Measurements from ENCODE around the gene CPNE2. TPM values are rescaled to one million over a fixed set of nuclear protein-coding genes. Genes with fewer than 3 reads are reported as not detected.

CPNE2 gene
- total RNA-seq, 3 donors from 2014 or later (not counting 1 experiment from before 2014, with no cell fraction given): 2.0 to 2.6 (median 2.4) TPM

DNA sequence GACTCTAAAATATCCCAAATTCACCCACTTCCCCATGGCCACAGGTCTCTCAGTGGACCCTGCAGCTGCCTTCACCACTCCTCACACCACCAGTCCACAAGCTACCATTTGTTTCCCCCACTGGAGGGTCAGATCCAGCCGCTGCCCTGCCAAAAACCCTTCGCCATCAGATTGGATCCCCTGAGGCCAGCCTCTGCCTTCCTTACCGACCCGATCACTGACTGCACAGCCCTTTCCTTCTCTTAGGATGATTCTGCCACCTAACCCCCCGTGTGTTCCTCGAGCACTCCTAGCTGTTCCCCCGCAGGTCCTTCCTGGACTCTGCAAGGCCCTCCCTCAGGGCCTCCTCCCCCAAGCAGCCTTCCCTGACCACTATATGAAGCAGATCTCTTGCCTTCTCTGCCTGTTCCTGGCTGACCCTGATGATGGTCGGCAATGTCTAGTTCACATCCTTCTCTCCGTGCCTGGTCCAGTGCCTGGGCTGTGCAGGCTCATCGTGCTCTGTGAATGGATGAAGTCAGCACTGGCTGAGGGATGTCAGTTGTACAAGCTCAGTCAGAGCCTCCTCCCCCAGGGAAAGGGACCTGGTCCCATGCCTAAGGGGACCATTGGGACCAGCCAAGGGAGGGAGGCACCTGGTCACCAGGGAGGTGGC, 46.0 kb downstream of the CPNE2 start:
- no peak overlapping the region for H3K4me3 Mint-ChIP-seq
- TF ChIP-seq CTCF (IDR thresholded peaks at IDR 0.05): no peak

GRCh38 chr16:57140931-57141668, 48.7 kb downstream of the CPNE2 start:
- peaks cover 32 to 34% of the 10 kb centered on the region in 2 donors for H3K4me1 Mint-ChIP-seq
- WGBS (ENCODE audit: insufficient coverage): 93% methylated on average over 7 of the region's 7 CpGs
- H3K4me3 Mint-ChIP-seq: no peak overlapping the region
- Histone ChIP-seq H3K4me1 (ENCODE audit: control insufficient read depth, insufficient read depth, low read length) (peaks cover 65% of the 10 kb centered on the region), H3K9me3 (ENCODE audit: control insufficient read depth, insufficient read depth, low read length) (no peaks in the 10 kb centered on the region), H3K27me3 (ENCODE audit: control insufficient read depth, insufficient read depth, low read length) (no peaks in the 10 kb centered on the region), H3K36me3 (ENCODE audit: control insufficient read depth, insufficient read depth, low read length) (no peaks in the 10 kb centered on the region), H3K4me3 (ENCODE audit: low read length) (no peak overlapping the region), H3K27ac (ENCODE audit: low read length) (no peak overlapping the region)
- ATAC-seq (no peak), DNase-seq (no peak)
- no peaks in the 10 kb centered on the region for H3K9me3 Mint-ChIP-seq
- no peaks in the 10 kb centered on the region for H3K36me3 Mint-ChIP-seq
- H3K27me3 Mint-ChIP-seq (ENCODE audit: low read depth in 2 of 2): no peaks in the 10 kb centered on the region
- TF ChIP-seq CTCF (IDR thresholded peaks at IDR 0.05): no peak
- intact Hi-C loops (cut with micrococcal nuclease): no loop called here
- H3K27ac Mint-ChIP-seq: no peak overlapping the region

More for the DNA sequence above, 46.0 kb downstream of the CPNE2 start:
- Mint-ChIP-seq H3K27me3 (ENCODE audit: low read depth in 2 of 2) (no peaks in the 10 kb centered on the region), H3K4me1 (peaks cover 47 to 56% of the 10 kb centered on the region in 2 donors), H3K27ac (peak overlapping the region; percentile 37 to 79), H3K36me3 (no peaks in the 10 kb centered on the region), H3K9me3 (no peaks in the 10 kb centered on the region)
- Histone ChIP-seq H3K27ac (ENCODE audit: low read length) (no peak overlapping the region), H3K36me3 (ENCODE audit: control insufficient read depth, insufficient read depth, low read length) (no peaks in the 10 kb centered on the region), H3K4me1 (ENCODE audit: control insufficient read depth, insufficient read depth, low read length) (peaks cover 88% of the 10 kb centered on the region), H3K9me3 (ENCODE audit: control insufficient read depth, insufficient read depth, low read length) (no peaks in the 10 kb centered on the region), H3K4me3 (ENCODE audit: low read length) (no peak overlapping the region), H3K27me3 (ENCODE audit: control insufficient read depth, insufficient read depth, low read length) (no peaks in the 10 kb centered on the region)
- 83% methylated on average over 10 of the region's 10 CpGs for WGBS (ENCODE audit: insufficient coverage)
- intact Hi-C loops (cut with micrococcal nuclease): no loop called here
- ATAC-seq: no peak
- DNase-seq: no peak

- TF ChIP-seq CTCF (IDR thresholded peaks at IDR 0.05): no peak
- H3K36me3 ChIP-seq (ENCODE audit: control insufficient read depth, insufficient read depth, low read length): no peaks in the 10 kb centered on the region
- Mint-ChIP-seq H3K9me3 (no peaks in the 10 kb centered on the region), H3K4me3 (no peak overlapping the region), H3K27ac (peak overlapping the region in 1 of 2 donors; percentile 63), H3K36me3 (no peaks in the 10 kb centered on the region), H3K4me1 (peaks cover 29 to 30% of the 10 kb centered on the region in 2 donors), H3K27me3 (ENCODE audit: low read depth in 2 of 2) (no peaks in the 10 kb centered on the region)
- intact Hi-C loops (cut with micrococcal nuclease): no loop called here
- H3K9me3 ChIP-seq (ENCODE audit: control insufficient read depth, insufficient read depth, low read length): no peaks in the 10 kb centered on the region
- no peak overlapping the region for H3K4me3 ChIP-seq (ENCODE audit: low read length)
- H3K27me3 ChIP-seq (ENCODE audit: control insufficient read depth, insufficient read depth, low read length): no peaks in the 10 kb centered on the region
- H3K27ac ChIP-seq (ENCODE audit: low read length): no peak overlapping the region
- peaks cover 56% of the 10 kb centered on the region for H3K4me1 ChIP-seq (ENCODE audit: control insufficient read depth, insufficient read depth, low read length)
- ATAC-seq: peak in 1 of 3 donors; percentile 40
- peak in 1 of 2 donors; percentile 58 for DNase-seq
- 62% methylated on average over 15 of the region's 16 CpGs for WGBS (ENCODE audit: insufficient coverage)
Measured at GRCh38 chr16:57141822-57142631, 49.6 kb downstream of the CPNE2 start.
